Trophoblast cell (in vitro differentiated cells and primary cell): ENCODE data around the gene RASA3.

ENCODE experiments used
- DNase-seq, 2 donors: peaks; one replicate each; pipeline ENCODE4 v3.0.0-alpha.2; 2016
- H2AFZ ChIP-seq: 2 replicates; pipeline ENCODE4 v1.6.1; 2013; ENCODE audit warnings: low read length, moderate library complexity, mild to moderate bottlenecking; ENCODE audit not compliant: insufficient read depth, poor library complexity
- H2AK5ac ChIP-seq: 2 replicates; pipeline ENCODE4 v1.6.1; 2013; ENCODE audit warnings: mild to moderate bottlenecking, low read length
- H2BK120ac ChIP-seq: 2 replicates; pipeline ENCODE4 v1.6.1; 2013; ENCODE audit warnings: low read length, mild to moderate bottlenecking, moderate library complexity; ENCODE audit not compliant: insufficient read depth, poor library complexity
- H2BK12ac ChIP-seq: 2 replicates; pipeline ENCODE4 v1.6.1; 2013; ENCODE audit warnings: mild to moderate bottlenecking, low read length, moderate library complexity
- H2BK5ac ChIP-seq: 2 replicates; pipeline ENCODE4 v1.6.1; 2013; ENCODE audit warnings: low read length, low read depth, moderate library complexity, mild to moderate bottlenecking; ENCODE audit not compliant: poor library complexity
- H3K14ac ChIP-seq: 2 replicates; pipeline ENCODE4 v1.6.1; 2013; ENCODE audit warnings: mild to moderate bottlenecking, low read length
- H3K18ac ChIP-seq: 2 replicates; pipeline ENCODE4 v1.6.1; 2013; ENCODE audit warnings: mild to moderate bottlenecking, low read length
- H3K23ac ChIP-seq: 2 replicates; pipeline ENCODE4 v1.6.1; 2013; ENCODE audit warnings: low read length
- H3K27ac ChIP-seq: 2 replicates; pipeline ENCODE4 v1.5.1; 2013; ENCODE audit warnings: low read depth, mild to moderate bottlenecking, inconsistent platforms, low read length, moderate library complexity
- H3K27me3 ChIP-seq: 2 replicates; pipeline ENCODE4 v1.6.1; 2013; ENCODE audit warnings: inconsistent platforms, mild to moderate bottlenecking, low read length, moderate library complexity; ENCODE audit not compliant: insufficient read depth
- H3K36me3 ChIP-seq, 2 experiments: 1 replicate in 1 of 2; 2 replicates in 1 of 2; pipeline ENCODE4 v1.6.1; 2013; ENCODE audit warnings: low read length in 2 of 2, mild to moderate bottlenecking in 2 of 2, moderate library complexity in 1 of 2; ENCODE audit not compliant: insufficient read depth in 2 of 2, control insufficient read depth in 1 of 2
- H3K4ac ChIP-seq: 2 replicates; pipeline ENCODE4 v1.6.1; 2013; ENCODE audit warnings: low read depth, mild to moderate bottlenecking, low read length, moderate library complexity
- H3K4me1 ChIP-seq, 2 experiments: 1 replicate in 1 of 2; 2 replicates in 1 of 2; pipeline ENCODE4 v1.6.1; 2013; ENCODE audit warnings: low read length in 2 of 2, mild to moderate bottlenecking in 2 of 2, moderate library complexity in 1 of 2; ENCODE audit not compliant: insufficient read depth in 2 of 2, control insufficient read depth in 1 of 2
- H3K4me2 ChIP-seq: 2 replicates; pipeline ENCODE4 v1.6.1; 2013; ENCODE audit warnings: inconsistent platforms, mild to moderate bottlenecking, low read length, moderate library complexity
- H3K4me3 ChIP-seq: 2 replicates; pipeline ENCODE4 v1.5.1; 2013; ENCODE audit warnings: mild to moderate bottlenecking, low read depth, low read length, inconsistent platforms
- H3K79me1 ChIP-seq: one replicate; pipeline ENCODE4 v1.6.1; 2013; ENCODE audit warnings: low read length
- H3K79me2 ChIP-seq: 2 replicates; pipeline ENCODE4 v1.6.1; 2013; ENCODE audit warnings: low read length, mild to moderate bottlenecking; ENCODE audit not compliant: control insufficient read depth, insufficient read depth, poor library complexity
- H3K9ac ChIP-seq: 2 replicates; pipeline ENCODE4 v1.6.1; 2013; ENCODE audit warnings: mild to moderate bottlenecking, low read length
- H3K9me3 ChIP-seq: 2 replicates; pipeline ENCODE4 v1.6.1; 2013; ENCODE audit warnings: low read depth, mild to moderate bottlenecking, control low read depth, inconsistent platforms, low read length; ENCODE audit not compliant: insufficient read depth
- H4K12ac ChIP-seq: 2 replicates; pipeline ENCODE4 v1.6.1; 2013; ENCODE audit warnings: low read depth, mild to moderate bottlenecking, low read length, moderate library complexity
- H4K8ac ChIP-seq: 2 replicates; pipeline ENCODE4 v1.6.1; 2013; ENCODE audit warnings: low read depth, mild to moderate bottlenecking, low read length, moderate library complexity
- H4K91ac ChIP-seq: one replicate; pipeline ENCODE4 v1.6.1; 2013; ENCODE audit warnings: low read depth, mild to moderate bottlenecking, low read length, moderate library complexity
- WGBS: extraction: QIAGEN DNeasy Blood & Tissue Kit; methylation state at CpG from one replicate; pipeline ENCODE4 v1.1.7; 2013; ENCODE audit warnings: missing lambda C conversion rate; ENCODE audit not compliant: insufficient read length, insufficient coverage; ENCODE audit errors: extremely low coverage; 5-methylcytosine and 5-hydroxymethylcytosine counted together

The RASA3 gene

DNA sequence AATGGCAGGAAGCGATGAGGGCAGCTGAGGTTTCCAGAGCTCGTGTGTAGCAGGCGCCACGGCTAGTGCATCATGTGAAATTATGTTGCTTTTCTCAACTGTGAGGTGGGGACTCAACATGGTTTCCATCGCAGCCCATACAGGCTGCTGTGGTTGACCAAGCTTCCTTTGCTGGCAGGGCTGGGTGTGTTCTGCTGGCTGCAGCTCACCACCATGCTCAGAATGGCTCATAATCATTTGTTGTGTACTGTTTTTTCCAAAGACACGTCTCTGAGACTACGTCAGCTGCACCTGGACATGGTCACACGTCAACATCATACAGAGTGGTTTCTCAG lies 16.1 kb upstream of the RASA3 start:
- no peaks in the 10 kb centered on the region for H3K79me2 ChIP-seq
- H4K12ac ChIP-seq: no peak overlapping the region
- no peak overlapping the region for H2BK12ac ChIP-seq
- H3K36me3 ChIP-seq: no peaks in the 10 kb centered on the region
- no peak overlapping the region for H2AFZ ChIP-seq
- H4K91ac ChIP-seq: no peak overlapping the region
- no peaks in the 10 kb centered on the region for H3K4me1 ChIP-seq
- no CpG with 5 or more reads among the region's 8 CpGs for WGBS
- no peak overlapping the region for H2BK5ac ChIP-seq
- H4K8ac ChIP-seq: no peak overlapping the region
- no peak for DNase-seq
- no peaks in the 10 kb centered on the region for H3K27me3 ChIP-seq
- H3K9me3 ChIP-seq: peaks cover 7% of the 10 kb centered on the region
- no peak overlapping the region for H3K18ac ChIP-seq
- no peaks in the 10 kb centered on the region for H3K79me1 ChIP-seq
- no peak overlapping the region for H3K23ac ChIP-seq
- H2BK120ac ChIP-seq: no peak overlapping the region
- peak overlapping the region; percentile 0 for H3K4me3 ChIP-seq
- H3K9ac ChIP-seq: no peak overlapping the region
- H3K14ac ChIP-seq: no peak overlapping the region
- H3K27ac ChIP-seq: no peak overlapping the region
- H3K4ac ChIP-seq: no peak overlapping the region
- H2AK5ac ChIP-seq: no peak overlapping the region
- no peak overlapping the region for H3K4me2 ChIP-seq

- no peak overlapping the region for H3K4ac ChIP-seq
- no peak overlapping the region for H2AK5ac ChIP-seq
- no peak overlapping the region for H2BK5ac ChIP-seq
- H3K18ac ChIP-seq: no peak overlapping the region
- no peak overlapping the region for H2BK120ac ChIP-seq
- no peak overlapping the region for H4K91ac ChIP-seq
- H3K9ac ChIP-seq: no peak overlapping the region
- WGBS: no CpG with 5 or more reads among the region's 22 CpGs
- H3K27me3 ChIP-seq: no peaks in the 10 kb centered on the region
- no peak overlapping the region for H4K12ac ChIP-seq
- no peak overlapping the region for H2AFZ ChIP-seq
- no peak overlapping the region for H4K8ac ChIP-seq
- H3K4me2 ChIP-seq: no peak overlapping the region
- no peak overlapping the region for H3K14ac ChIP-seq
- H3K4me3 ChIP-seq: no peak overlapping the region
- H3K79me1 ChIP-seq: no peaks in the 10 kb centered on the region
- H2BK12ac ChIP-seq: no peak overlapping the region
- H3K27ac ChIP-seq: no peak overlapping the region
- DNase-seq: no peak
- peaks cover 6% of the 10 kb centered on the region for H3K9me3 ChIP-seq
- H3K23ac ChIP-seq: no peak overlapping the region
- no peaks in the 10 kb centered on the region for H3K36me3 ChIP-seq
- H3K4me1 ChIP-seq: no peaks in the 10 kb centered on the region
- no peaks in the 10 kb centered on the region for H3K79me2 ChIP-seq
Measured at GRCh38 chr13:114147803-114148520, 15.5 kb upstream of the RASA3 start.

DNA sequence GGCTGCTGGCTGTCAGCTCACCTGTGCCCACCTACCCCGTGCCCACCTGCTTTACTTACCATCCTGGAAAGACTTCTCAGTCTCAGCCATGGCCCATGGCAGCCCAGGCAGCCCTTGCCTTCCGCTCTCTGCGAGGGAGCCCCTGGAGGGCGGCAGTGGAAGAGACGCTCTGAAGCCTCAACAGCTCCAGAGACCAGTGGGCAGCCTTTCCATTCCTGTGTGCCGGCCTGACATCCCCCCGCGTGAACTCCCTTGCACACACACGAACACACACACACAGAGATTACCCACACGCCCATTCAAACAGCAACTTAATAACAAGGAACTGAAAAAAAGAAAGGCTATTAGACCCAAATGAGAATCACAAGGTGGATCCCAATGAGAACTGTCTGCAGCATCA lies 14.2 kb upstream of the RASA3 start:
- Histone ChIP-seq H3K14ac (no peak overlapping the region), H3K4ac (no peak overlapping the region), H3K4me2 (no peak overlapping the region), H3K18ac (no peak overlapping the region), H3K9me3 (peaks cover 10% of the 10 kb centered on the region), H2AFZ (no peak overlapping the region), H4K91ac (no peak overlapping the region), H3K4me1 (no peaks in the 10 kb centered on the region), H3K79me1 (no peaks in the 10 kb centered on the region), H4K12ac (no peak overlapping the region), H3K79me2 (no peaks in the 10 kb centered on the region), H3K27ac (no peak overlapping the region), H3K9ac (no peak overlapping the region), H3K27me3 (no peaks in the 10 kb centered on the region), H2BK120ac (no peak overlapping the region), H2BK5ac (no peak overlapping the region), H3K36me3 (no peaks in the 10 kb centered on the region), H3K4me3 (no peak overlapping the region), H4K8ac (no peak overlapping the region), H2BK12ac (no peak overlapping the region), H2AK5ac (no peak overlapping the region), H3K23ac (no peak overlapping the region)
- WGBS: no CpG with 5 or more reads among the region's 10 CpGs
- no peak for DNase-seq

DNA sequence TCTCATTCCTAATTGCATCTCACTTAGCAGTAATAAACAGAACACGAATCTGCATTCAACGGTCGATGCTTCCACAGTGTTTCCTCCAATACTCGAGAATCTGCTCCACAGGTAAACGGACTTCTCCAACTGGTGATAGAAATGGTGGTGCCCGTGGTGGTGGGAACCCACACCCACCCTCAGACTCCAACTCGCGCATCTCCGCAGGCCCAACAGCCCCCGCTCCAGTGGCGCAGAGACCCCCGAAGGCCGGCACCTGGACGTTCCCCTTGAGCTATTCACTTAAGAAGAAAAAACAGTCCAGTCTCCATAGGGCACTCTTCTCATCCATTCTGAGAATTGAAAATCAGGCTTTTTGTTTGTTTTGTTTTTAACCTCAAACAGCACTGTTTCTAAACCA lies 13.8 kb upstream of the RASA3 start:
- Histone ChIP-seq H3K4me1 (no peaks in the 10 kb centered on the region), H3K36me3 (no peaks in the 10 kb centered on the region), H2AK5ac (no peak overlapping the region), H3K4me2 (no peak overlapping the region), H3K18ac (no peak overlapping the region), H2AFZ (no peak overlapping the region), H3K9ac (no peak overlapping the region), H3K79me1 (no peaks in the 10 kb centered on the region), H3K23ac (no peak overlapping the region), H3K27ac (no peak overlapping the region), H2BK12ac (no peak overlapping the region), H3K14ac (no peak overlapping the region), H3K79me2 (no peaks in the 10 kb centered on the region), H3K4me3 (peak overlapping the region; percentile 12), H4K91ac (no peak overlapping the region), H2BK120ac (no peak overlapping the region), H4K8ac (no peak overlapping the region), H3K9me3 (peaks cover 15% of the 10 kb centered on the region), H4K12ac (no peak overlapping the region), H2BK5ac (no peak overlapping the region), H3K27me3 (no peaks in the 10 kb centered on the region), H3K4ac (no peak overlapping the region)
- WGBS: no CpG with 5 or more reads among the region's 14 CpGs
- no peak for DNase-seq
